Tracheal epithelial cell (primary cell): ENCODE results near the gene SLC7A10. TPM values are rescaled to one million over a fixed set of nuclear protein-coding genes. Genes with fewer than 3 reads are reported as not detected.

Experiments used
- total RNA-seq: library from RNA; depleted of rRNA; stranded (reverse); fragments of >200 nt; gene quantifications from 2 replicates; pipeline ENCODE4 v1.2.1, GENCODE V29; 2014

Gene SLC7A10
- total RNA-seq: not detected in 2 replicates

DNA sequence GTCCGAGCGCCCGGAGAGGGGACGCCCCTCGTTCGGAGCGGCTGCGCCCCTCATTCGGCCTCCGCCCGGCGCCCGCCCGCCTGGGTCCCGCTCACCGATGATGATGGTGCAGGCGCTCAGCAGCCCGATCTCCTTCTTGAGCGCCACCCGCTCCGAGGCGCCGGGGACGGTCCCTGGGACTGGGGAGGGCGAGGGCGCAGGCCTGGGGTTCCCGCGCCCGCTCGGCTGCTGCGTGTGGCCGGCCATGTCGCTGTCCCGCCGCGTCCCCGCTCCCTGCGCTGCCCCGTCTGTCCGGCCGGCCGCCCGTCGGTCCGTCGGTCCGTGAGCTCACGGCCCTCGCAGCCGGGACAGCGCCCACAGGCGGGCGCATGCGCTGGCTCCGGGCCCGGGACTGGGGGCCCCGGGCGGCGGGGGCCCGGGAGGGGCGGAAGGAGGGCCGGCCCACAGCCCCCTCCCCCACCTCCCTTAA is at the start of gene SLC7A10:
Gene SLC7A10, minus strand, starts transcription at position 393 of the 469 bp plus-strand sequence. Its CDS starts 147 bp downstream, at position 246.

GRCh38 chr19:33193865-33194362 is 31.7 kb downstream of the SLC7A10 start, which contains the start of gene LRP3:
Gene LRP3 (plus strand): TSS chr19:33194330. CDS start chr19:33194786, 456 bp downstream.

Other genes starting within 250 kb of the SLC7A10 start
- 17.7 and 25.1 TPM in 2 replicates for gene RHPN2, start 161.0 kb downstream of the SLC7A10 start, total RNA-seq
- gene GPATCH1, start 144.7 kb downstream of the SLC7A10 start, total RNA-seq: 5.3 and 8.1 TPM in 2 replicates
- not detected in 2 replicates for gene WDR88, start 93.7 kb downstream of the SLC7A10 start, total RNA-seq
- gene LRP3, start 31.5 kb downstream of the SLC7A10 start, total RNA-seq: 17.3 and 27.0 TPM in 2 replicates
- 16.1 and 23.2 TPM in 2 replicates for gene CEBPA, start 76.7 kb upstream of the SLC7A10 start, total RNA-seq
- gene CEBPG, start 147.9 kb upstream of the SLC7A10 start, total RNA-seq: 68.7 and 102 TPM in 2 replicates